Endothelial cell of umbilical vein (primary cell): Measurements from ENCODE around the gene SMIM11. TPM values are rescaled to one million over a fixed set of nuclear protein-coding genes. Genes with fewer than 3 reads are reported as not detected.

Source experiments
- BruUV-seq: library from RNA; stranded (reverse); fragments of 400-500 nt; replicated peaks from 2 replicates; lab custom pipeline; 2021; lab: Mats Ljungman, UMichigan
- CTCF ChIA-PET: fragments of 300-600, 350-600 bp; sonication (Branson Sonifier 250); formaldehyde crosslinking; loops from one replicate; lab custom pipeline; 2021; ENCODE audit warnings: antibody characterized with exemption, inconsistent platforms; lab: Charles Lee
- POLR2A ChIA-PET: fragments of 300-600, 350-600 bp; sonication (Branson Sonifier 250); formaldehyde crosslinking; loops from one replicate; lab custom pipeline; 2021; ENCODE audit warnings: antibody characterized with exemption, inconsistent platforms; lab: Charles Lee
- DNase-seq: peaks from one replicate; pipeline ENCODE4 v3.0.0-alpha.2; 2011; ENCODE audit warnings: low read depth, low spot score
- FAIRE-seq: peaks from 2 replicates; lab custom pipeline; 2011; peaks lifted over from hg19 to GRCh38; lab: Jason Lieb, UNC
- H2AFZ ChIP-seq: 2 replicates; pipeline ENCODE4 v1.6.0; 2012; ENCODE audit warnings: low read depth, low read length, control low read depth, inconsistent platforms
- H3K27ac ChIP-seq: 2 replicates; pipeline ENCODE4 v1.5.1; 2011; ENCODE audit warnings: low read depth, mild to moderate bottlenecking, control low read depth, low read length, moderate library complexity; ENCODE audit not compliant: insufficient read depth
- H3K27me3 ChIP-seq, 2 experiments: 2 replicates each; pipeline versions ENCODE4 v1.6.0 to v1.6.1; 2011; ENCODE audit warnings: low read length in 2 of 2, mixed read lengths in 1 of 2; ENCODE audit not compliant: control insufficient read depth in 2 of 2, insufficient read depth in 2 of 2
- H3K36me3 ChIP-seq, 2 experiments: 2 replicates in 1 of 2; 3 replicates in 1 of 2; pipeline ENCODE4 v1.5.1; 2011; ENCODE audit warnings: low read length in 2 of 2, mild to moderate bottlenecking in 1 of 2, moderate library complexity in 1 of 2; ENCODE audit not compliant: control insufficient read depth in 2 of 2, insufficient read depth in 2 of 2; ENCODE audit errors: extremely low read depth in 1 of 2
- H3K4me1 ChIP-seq: 3 replicates; pipeline ENCODE4 v1.5.1; 2011; ENCODE audit warnings: mild to moderate bottlenecking, low read length; ENCODE audit not compliant: control insufficient read depth, insufficient read depth; ENCODE audit errors: extremely low read depth
- H3K4me2 ChIP-seq: 2 replicates; pipeline ENCODE4 v1.6.1; 2011; ENCODE audit warnings: low read length, control low read depth, mixed read lengths; ENCODE audit not compliant: insufficient read depth
- H3K4me3 ChIP-seq, 3 experiments: fragments of 200-600 bp in 1 of 3; sonication (generic), shearing (Covaris generic) in 1 of 3; replicated peaks in 1 of 3; 2 replicates each; pipeline ENCODE4 v1.5.1; 2011 to 2016; ENCODE audit warnings: control low read depth in 3 of 3, low read length in 3 of 3, mild to moderate bottlenecking in 2 of 3, inconsistent platforms in 1 of 3, low read depth in 1 of 3, moderate library complexity in 1 of 3; ENCODE audit not compliant: insufficient read depth in 1 of 3
- H3K79me2 ChIP-seq: 2 replicates; pipeline ENCODE4 v1.6.0; 2012; ENCODE audit warnings: low read length, inconsistent platforms; ENCODE audit not compliant: control insufficient read depth, insufficient read depth
- H3K9ac ChIP-seq: replicated peaks from 2 replicates; pipeline ENCODE3; 2011; ENCODE audit warnings: low read length, control low read depth; ENCODE audit not compliant: insufficient read depth; ENCODE audit errors: extremely low read depth
- H3K9me1 ChIP-seq: replicated peaks from 3 replicates; pipeline ENCODE4 v1.6.0; 2011; ENCODE audit warnings: mild to moderate bottlenecking, low read length; ENCODE audit not compliant: control insufficient read depth, insufficient read depth; ENCODE audit errors: extremely low read depth
- H3K9me3 ChIP-seq: replicated peaks from 2 replicates; pipeline ENCODE4 v1.5.1; 2012; ENCODE audit warnings: low read length, inconsistent platforms; ENCODE audit not compliant: control insufficient read depth, insufficient read depth
- H4K20me1 ChIP-seq: replicated peaks from 2 replicates; pipeline ENCODE3; 2011; ENCODE audit warnings: mild to moderate bottlenecking, low read length; ENCODE audit not compliant: control insufficient read depth, insufficient read depth; ENCODE audit errors: extremely low read depth
- EZH2 ChIP-seq: IDR thresholded peaks from 2 replicates; pipeline ENCODE4 v1.6.1; 2012; ENCODE audit warnings: borderline replicate concordance, low read depth, mild to moderate bottlenecking, moderate library complexity, low read length, inconsistent platforms; ENCODE audit not compliant: severe bottlenecking
- FOS ChIP-seq: IDR thresholded peaks from 2 replicates; pipeline ENCODE4 v1.6.1; 2011; ENCODE audit warnings: mild to moderate bottlenecking, low read length, moderate library complexity, borderline replicate concordance; ENCODE audit not compliant: insufficient read depth
- GATA2 ChIP-seq: IDR thresholded peaks from 2 replicates; pipeline ENCODE4 v1.7.0; 2011; ENCODE audit warnings: low read depth, mild to moderate bottlenecking, moderate library complexity, mixed read lengths, low read length; ENCODE audit not compliant: insufficient read length, insufficient read depth
- JUN ChIP-seq: IDR thresholded peaks from 2 replicates; pipeline ENCODE4 v1.6.1; 2011; ENCODE audit warnings: borderline replicate concordance, low read depth; ENCODE audit not compliant: insufficient read length, insufficient read depth
- MAX ChIP-seq: IDR thresholded peaks from 2 replicates; pipeline ENCODE4 v1.6.1; 2011; ENCODE audit not compliant: insufficient read depth, insufficient read length
- MYC ChIP-seq: IDR thresholded peaks from one replicate; pipeline ENCODE4 v1.6.1; 2011; ENCODE audit warnings: mild to moderate bottlenecking, low read depth, low read length
- POLR2A ChIP-seq: IDR thresholded peaks from 2 replicates; pipeline ENCODE4 v1.6.1; 2012; ENCODE audit warnings: low read depth, mild to moderate bottlenecking, control low read depth, low read length
- POLR2AphosphoS5 ChIP-seq: IDR thresholded peaks from 2 replicates; pipeline ENCODE4 v1.6.1; 2012; ENCODE audit warnings: low read depth, mild to moderate bottlenecking, control low read depth, low read length, moderate library complexity; ENCODE audit not compliant: insufficient read depth
- dilution Hi-C: fragments of 300-500 bp; cut with MboI; formaldehyde crosslinking; loops from one replicate; pipeline ENCODE4 v1.15.0; 2019; ENCODE audit warnings: low sequenced_read_pairs; ENCODE audit not compliant: extremely low pct_ligation_motif_present
- intact Hi-C: fragments of 100-400 bp; cut with micrococcal nuclease; formaldehyde crosslinking; loops from one replicate; pipeline ENCODE4 v1.10.0; 2022
- polyA plus RNA-seq, 4 experiments: library from polyadenylated mRNA; depleted of rRNA in 3 of 4; stranded (reverse) in 3 of 4; unstranded in 1 of 4; fragments of >200 nt; gene quantifications; 2 replicates each; pipeline versions ENCODE4 v1.2.1 to v1.2.3, GENCODE V29; 2011 to 2012; ENCODE audit warnings: missing spikeins in 1 of 4
- total RNA-seq: library from RNA; stranded (reverse); gene quantifications from 2 replicates; pipeline ENCODE4 v1.2.3, GENCODE V29; 2021
- TF ChIP-seq, protein P1 (sequence below), 2 donors: IDR thresholded peaks; 1 replicate in 1 of 2; 2 replicates in 1 of 2; pipeline ENCODE4 v1.5.1; 2011; ENCODE audit warnings: low read length in 2 of 2, mild to moderate bottlenecking in 2 of 2, moderate library complexity in 2 of 2, control low read depth in 1 of 2, inconsistent platforms in 1 of 2, low read depth in 1 of 2; ENCODE audit not compliant: insufficient read depth in 1 of 2; ENCODE audit errors: extremely low read depth in 1 of 2

Gene SMIM11
- total and polyA plus RNA-seq, 2 donors (not counting 3 experiments of a cell fraction or from before 2014, with no cell fraction given): 1.4 to 1.5 TPM

GRCh38 chr21:34338226-34338625 is 37.1 kb upstream of the SMIM11 start:
- TF ChIP-seq EZH2: no peak
- no peak for TF ChIP-seq MYC
- no peak for TF ChIP-seq POLR2AphosphoS5
- TF ChIP-seq POLR2A: no peak
- TF ChIP-seq FOS: no peak
- TF ChIP-seq MAX: no peak
- TF ChIP-seq, protein P1, sequence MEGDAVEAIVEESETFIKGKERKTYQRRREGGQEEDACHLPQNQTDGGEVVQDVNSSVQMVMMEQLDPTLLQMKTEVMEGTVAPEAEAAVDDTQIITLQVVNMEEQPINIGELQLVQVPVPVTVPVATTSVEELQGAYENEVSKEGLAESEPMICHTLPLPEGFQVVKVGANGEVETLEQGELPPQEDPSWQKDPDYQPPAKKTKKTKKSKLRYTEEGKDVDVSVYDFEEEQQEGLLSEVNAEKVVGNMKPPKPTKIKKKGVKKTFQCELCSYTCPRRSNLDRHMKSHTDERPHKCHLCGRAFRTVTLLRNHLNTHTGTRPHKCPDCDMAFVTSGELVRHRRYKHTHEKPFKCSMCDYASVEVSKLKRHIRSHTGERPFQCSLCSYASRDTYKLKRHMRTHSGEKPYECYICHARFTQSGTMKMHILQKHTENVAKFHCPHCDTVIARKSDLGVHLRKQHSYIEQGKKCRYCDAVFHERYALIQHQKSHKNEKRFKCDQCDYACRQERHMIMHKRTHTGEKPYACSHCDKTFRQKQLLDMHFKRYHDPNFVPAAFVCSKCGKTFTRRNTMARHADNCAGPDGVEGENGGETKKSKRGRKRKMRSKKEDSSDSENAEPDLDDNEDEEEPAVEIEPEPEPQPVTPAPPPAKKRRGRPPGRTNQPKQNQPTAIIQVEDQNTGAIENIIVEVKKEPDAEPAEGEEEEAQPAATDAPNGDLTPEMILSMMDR (IDR thresholded peaks at IDR 0.05; ENCODE audit: extremely low read depth in 1 of 2, insufficient read depth in 1 of 2, low read depth in 1 of 2, low read length in 2 of 2): no peak
- no peak for TF ChIP-seq GATA2
- TF ChIP-seq JUN: no peak
- Histone ChIP-seq H3K4me1 (peaks cover 10% of the 10 kb centered on the region), H3K9me1 (no peaks in the 10 kb centered on the region), H3K36me3 (no peaks in the 10 kb centered on the region), H4K20me1 (no peaks in the 10 kb centered on the region), H3K9ac (no peak overlapping the region), H3K9me3 (no peaks in the 10 kb centered on the region), H3K27me3 (peaks cover 0 to 2% of the 10 kb centered on the region in 2 experiments), H3K4me2 (no peak overlapping the region), H2AFZ (no peak overlapping the region), H3K4me3 (no peak overlapping the region), H3K79me2 (no peaks in the 10 kb centered on the region), H3K27ac (no peak overlapping the region)
- no TSS peak for BruUV-seq
- DNase-seq (no peak), FAIRE-seq (no peak)
- POLR2A ChIA-PET: no interaction called here
- intact Hi-C loops: no loop called here
- CTCF ChIA-PET: interaction anchor here (2.0 to 5.0 kb wide), 3 partner anchors 9 to 415 kb away, joined by 17 to 64 read pairs (median 22); no protein-coding TSS in a partner anchor
- dilution Hi-C loops: no loop called here
